ENCODE measurements around the gene UNC5CL.

- no peak for TF ChIP-seq TAF1 (IDR thresholded peaks at IDR 0.05; ENCODE audit: low read depth, low read length)
- no peak for TF ChIP-seq POU2F2 (IDR thresholded peaks at IDR 0.05; ENCODE audit: low read depth, low read length)
Measured at GRCh38 chr6:41053041-41053440, 14.0 kb upstream of the UNC5CL start, which contains the start of gene APOBEC2.
